ENCODE data around the gene SLC11A2. TPM values are rescaled to one million over a fixed set of nuclear protein-coding genes. Genes with fewer than 3 reads are reported as not detected.
"Not testable (repeated sequence)": the region's sequence is repeated elsewhere in the genome, so short reads cannot be mapped to it uniquely, and the experiment has no call there.

Gene SLC11A2
- total and polyA plus RNA-seq, 7 donors: 15.7 to 55.3 (median 26.1) TPM

DNA sequence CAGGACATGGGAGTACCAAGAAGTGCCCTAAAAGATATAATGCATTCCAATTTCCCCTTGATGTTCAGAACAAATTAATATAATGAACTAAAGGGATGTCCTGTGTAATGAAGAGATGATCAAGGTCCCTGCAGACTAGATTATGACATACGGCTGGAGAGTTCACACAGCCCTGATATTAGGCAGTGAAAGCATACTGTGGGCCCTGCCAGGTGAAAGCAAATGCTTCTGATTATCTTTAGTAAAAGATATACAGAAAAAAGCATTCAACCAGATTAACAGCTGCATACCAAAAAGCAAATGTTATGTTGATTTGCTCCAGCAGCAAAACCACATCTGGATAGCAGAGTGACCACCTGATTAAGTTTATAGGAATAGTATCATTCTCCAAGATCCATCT, 61.8 kb downstream of the SLC11A2 start:
- ATAC-seq: no peak
- Histone ChIP-seq H3K27ac (no peak overlapping the region), H3K4me3 (no peak overlapping the region), H3K27me3 (ENCODE audit: insufficient read depth in 3 of 3, low read length in 2 of 3) (no peaks in the 10 kb centered on the region), H3K9me3 (no peaks in the 10 kb centered on the region), H3K4me1 (no peaks in the 10 kb centered on the region), H3K36me3 (ENCODE audit: insufficient read depth in 1 of 2, low read depth in 1 of 2) (peaks cover 2 to 11% of the 10 kb centered on the region in 2 donors)
- DNase-seq: no peak
- TF ChIP-seq, protein P1, sequence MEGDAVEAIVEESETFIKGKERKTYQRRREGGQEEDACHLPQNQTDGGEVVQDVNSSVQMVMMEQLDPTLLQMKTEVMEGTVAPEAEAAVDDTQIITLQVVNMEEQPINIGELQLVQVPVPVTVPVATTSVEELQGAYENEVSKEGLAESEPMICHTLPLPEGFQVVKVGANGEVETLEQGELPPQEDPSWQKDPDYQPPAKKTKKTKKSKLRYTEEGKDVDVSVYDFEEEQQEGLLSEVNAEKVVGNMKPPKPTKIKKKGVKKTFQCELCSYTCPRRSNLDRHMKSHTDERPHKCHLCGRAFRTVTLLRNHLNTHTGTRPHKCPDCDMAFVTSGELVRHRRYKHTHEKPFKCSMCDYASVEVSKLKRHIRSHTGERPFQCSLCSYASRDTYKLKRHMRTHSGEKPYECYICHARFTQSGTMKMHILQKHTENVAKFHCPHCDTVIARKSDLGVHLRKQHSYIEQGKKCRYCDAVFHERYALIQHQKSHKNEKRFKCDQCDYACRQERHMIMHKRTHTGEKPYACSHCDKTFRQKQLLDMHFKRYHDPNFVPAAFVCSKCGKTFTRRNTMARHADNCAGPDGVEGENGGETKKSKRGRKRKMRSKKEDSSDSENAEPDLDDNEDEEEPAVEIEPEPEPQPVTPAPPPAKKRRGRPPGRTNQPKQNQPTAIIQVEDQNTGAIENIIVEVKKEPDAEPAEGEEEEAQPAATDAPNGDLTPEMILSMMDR (IDR thresholded peaks at IDR 0.05): no peak
- 0 to 92% (median 76%) methylated on average over 1 of the region's 1 CpG for WGBS, 3 donors
- intact Hi-C loops (cut with DNase I): no loop called here

DNA sequence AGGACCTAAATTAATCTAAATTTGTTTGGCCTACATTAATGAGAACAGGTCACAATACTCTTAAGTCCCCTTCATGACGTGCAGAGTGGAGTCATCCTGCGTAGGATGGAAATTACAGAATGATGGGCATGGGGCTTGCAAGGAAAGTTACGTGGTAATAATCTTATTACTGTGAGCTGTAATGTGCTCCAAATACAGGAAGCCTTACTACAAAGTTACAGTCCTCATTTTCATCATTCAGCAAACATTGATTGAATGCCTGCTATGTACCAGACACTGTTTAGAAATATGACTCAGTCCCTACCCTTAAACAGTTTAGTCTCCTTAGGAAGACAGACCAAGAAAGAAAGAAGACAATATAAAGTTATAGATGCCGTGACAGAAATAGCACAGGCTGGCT, 64.5 kb downstream of the SLC11A2 start:
- no peaks in the 10 kb centered on the region for H3K4me1 ChIP-seq
- no peak overlapping the region for H3K4me3 ChIP-seq
- ATAC-seq: peak; percentile 71 to 93 (median 88)
- no peak for DNase-seq
- TF ChIP-seq, protein P1 (IDR thresholded peaks at IDR 0.05): no peak
- H3K27me3 ChIP-seq (ENCODE audit: insufficient read depth in 3 of 3, low read length in 2 of 3): no peaks in the 10 kb centered on the region
- no peaks in the 10 kb centered on the region for H3K9me3 ChIP-seq
- 56 to 87% (median 74%) methylated on average over 4 of the region's 4 CpGs for WGBS, 3 donors
- no peaks in the 10 kb centered on the region for H3K36me3 ChIP-seq (ENCODE audit: insufficient read depth in 1 of 2, low read depth in 1 of 2)
- no peak overlapping the region for H3K27ac ChIP-seq
- intact Hi-C loops (cut with DNase I): no loop called here

DNA sequence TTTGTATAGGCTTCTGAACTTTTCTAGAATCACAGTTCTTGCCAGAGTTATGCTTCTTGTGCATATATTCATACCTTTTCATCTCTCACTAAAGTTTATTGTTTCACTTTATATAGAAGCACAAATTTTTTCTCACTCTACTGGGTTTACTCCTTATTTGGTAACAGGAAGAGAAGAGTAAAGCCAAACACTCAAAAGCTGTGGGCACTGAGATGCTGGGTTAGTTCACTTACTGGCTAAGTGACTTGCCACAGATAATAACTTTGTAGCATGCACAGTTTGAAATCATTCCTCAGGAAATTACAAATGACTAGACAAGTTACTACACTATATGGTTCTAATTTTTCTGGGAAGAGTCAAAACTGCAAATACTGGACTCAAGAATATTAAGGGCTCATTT, 66.1 kb downstream of the SLC11A2 start:
- H3K27ac ChIP-seq: no peak overlapping the region
- H3K4me1 ChIP-seq: no peaks in the 10 kb centered on the region
- ATAC-seq (no peak), DNase-seq (no peak)
- H3K9me3 ChIP-seq: no peaks in the 10 kb centered on the region
- intact Hi-C loops (cut with DNase I): no loop called here
- H3K4me3 ChIP-seq: no peak overlapping the region
- H3K27me3 ChIP-seq (ENCODE audit: insufficient read depth in 3 of 3, low read length in 2 of 3): no peaks in the 10 kb centered on the region
- TF ChIP-seq, protein P1 (IDR thresholded peaks at IDR 0.05): no peak
- H3K36me3 ChIP-seq (ENCODE audit: insufficient read depth in 1 of 2, low read depth in 1 of 2): no peaks in the 10 kb centered on the region

DNA sequence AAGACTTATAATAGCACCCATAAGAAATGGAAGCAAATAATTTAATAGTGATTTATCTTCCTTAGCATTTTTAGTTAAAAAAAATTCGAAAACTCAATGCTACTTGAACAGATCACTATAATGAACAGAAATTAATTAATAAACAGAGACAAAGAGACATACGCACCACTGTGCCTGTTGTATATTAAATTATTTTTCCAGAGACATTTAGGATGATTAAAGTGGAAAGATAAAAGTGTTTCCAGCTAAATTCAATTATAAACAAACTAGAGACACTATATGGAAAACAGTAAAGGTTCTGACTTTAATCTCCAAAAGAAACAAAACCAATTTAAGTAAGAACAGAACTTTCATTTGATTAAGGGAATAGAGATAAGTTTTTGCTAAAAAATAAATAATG, 70.5 kb downstream of the SLC11A2 start:
- WGBS, 3 donors: 60 to 90% (median 88%) methylated on average over 2 of the region's 2 CpGs
- TF ChIP-seq, protein P1 (IDR thresholded peaks at IDR 0.05): no peak
- no peak overlapping the region for H3K27ac ChIP-seq

DNA sequence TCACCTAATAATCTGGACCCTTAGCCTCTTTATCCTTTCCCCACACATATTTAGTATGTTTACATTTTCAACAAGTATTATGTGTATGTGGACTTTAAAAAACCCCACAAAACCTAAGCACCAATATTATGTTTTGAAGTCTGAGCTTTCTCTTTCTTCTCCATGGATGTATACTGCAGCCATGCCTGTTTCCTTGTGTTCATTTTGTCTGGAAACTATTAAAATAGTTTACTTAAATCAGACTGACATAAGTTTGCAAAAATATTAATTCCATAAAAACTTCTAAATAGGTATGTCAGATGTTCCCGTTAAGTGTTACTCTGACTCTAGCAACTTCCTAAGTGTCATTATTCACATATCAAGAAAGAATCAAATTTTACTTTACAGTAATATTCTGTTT, 70.9 kb downstream of the SLC11A2 start:
- Histone ChIP-seq H3K4me3 (no peak overlapping the region), H3K27me3 (ENCODE audit: insufficient read depth in 3 of 3, low read length in 2 of 3) (no peaks in the 10 kb centered on the region), H3K4me1 (peaks cover 5% of the 10 kb centered on the region), H3K27ac (no peak overlapping the region), H3K9me3 (no peaks in the 10 kb centered on the region), H3K36me3 (ENCODE audit: insufficient read depth in 1 of 2, low read depth in 1 of 2) (no peaks in the 10 kb centered on the region)
- ATAC-seq (no peak), DNase-seq (no peak)
- intact Hi-C loops (cut with DNase I): no loop called here
- TF ChIP-seq, protein P1 (IDR thresholded peaks at IDR 0.05): no peak
- 44 to 76% (median 46%) methylated on average over 1 of the region's 1 CpG for WGBS, 3 donors

More for the DNA sequence above, 70.5 kb downstream of the SLC11A2 start:
- Histone ChIP-seq H3K27me3 (ENCODE audit: insufficient read depth in 3 of 3, low read length in 2 of 3) (no peaks in the 10 kb centered on the region), H3K36me3 (ENCODE audit: insufficient read depth in 1 of 2, low read depth in 1 of 2) (no peaks in the 10 kb centered on the region), H3K9me3 (no peaks in the 10 kb centered on the region), H3K4me3 (no peak overlapping the region), H3K4me1 (peaks cover 5% of the 10 kb centered on the region)
- no peak for DNase-seq
- intact Hi-C loops (cut with DNase I): no loop called here
- no peak for ATAC-seq

DNA sequence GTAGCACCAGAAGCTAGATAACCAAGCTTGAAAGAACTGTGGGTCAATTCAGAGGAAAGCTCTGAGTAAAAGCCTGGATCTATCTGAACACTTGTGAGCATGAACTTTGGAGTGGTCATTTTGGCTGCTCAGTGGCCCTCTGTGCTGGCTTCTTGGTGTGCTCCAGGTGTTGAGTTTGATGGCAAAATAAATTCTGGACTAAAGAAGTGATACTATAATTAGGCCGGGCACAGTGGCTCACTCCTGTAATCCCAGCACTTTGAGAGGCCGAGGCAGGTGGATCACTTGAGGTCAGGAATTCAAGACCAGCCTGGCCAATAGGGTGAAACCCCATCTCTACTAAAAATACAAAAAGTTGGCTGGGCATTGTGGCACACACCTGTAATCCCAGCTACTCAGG, 71.4 kb downstream of the SLC11A2 start:
- H3K4me3 ChIP-seq; H3K9me3 ChIP-seq; H3K27ac ChIP-seq; H3K36me3 ChIP-seq (ENCODE audit: insufficient read depth in 1 of 2, low read depth in 1 of 2); H3K27me3 ChIP-seq (ENCODE audit: insufficient read depth in 3 of 3, low read length in 2 of 3); DNase-seq; intact Hi-C loops (cut with DNase I); H3K4me1 ChIP-seq: not testable (repeated sequence)
- peak in 3 of 4 donors; percentile 47 to 68 (median 52) for ATAC-seq
- WGBS, 3 donors: 29 to 34% (median 29%) methylated on average over 2 of the region's 2 CpGs
